Keratinocyte (primary cell): ENCODE measurements around the gene DHRSX. TPM values are rescaled to one million over a fixed set of nuclear protein-coding genes. Genes with fewer than 3 reads are reported as not detected.

ENCODE experiments used
- DNase-seq: peaks from one replicate; pipeline ENCODE4 v3.0.0-alpha.2; 2011; ENCODE audit warnings: low read depth, missing footprints, low spot score
- FAIRE-seq: peaks from 2 replicates; lab custom pipeline; 2011; peaks lifted over from hg19 to GRCh38; lab: Jason Lieb, UNC
- H2AFZ ChIP-seq: 2 replicates; pipeline ENCODE4 v1.6.0; 2012; ENCODE audit warnings: low read length, control low read depth, inconsistent platforms; ENCODE audit not compliant: control insufficient read depth
- H3K27ac ChIP-seq: 2 replicates; pipeline ENCODE4 v1.5.1; 2011; ENCODE audit warnings: low read length; ENCODE audit not compliant: control insufficient read depth, insufficient read depth
- H3K27me3 ChIP-seq: 3 replicates; pipeline ENCODE4 v1.6.0; 2011; ENCODE audit warnings: low read length; ENCODE audit not compliant: control insufficient read depth, insufficient read depth; ENCODE audit errors: extremely low read depth
- H3K36me3 ChIP-seq, 2 experiments: 2 replicates in 1 of 2; 3 replicates in 1 of 2; pipeline ENCODE4 v1.5.1; 2011; ENCODE audit warnings: low read length in 2 of 2, mild to moderate bottlenecking in 1 of 2; ENCODE audit not compliant: control insufficient read depth in 2 of 2, insufficient read depth in 2 of 2; ENCODE audit errors: extremely low read depth in 1 of 2
- H3K4me1 ChIP-seq: 3 replicates; pipeline ENCODE4 v1.5.1; 2011; ENCODE audit warnings: low read length; ENCODE audit not compliant: control insufficient read depth, insufficient read depth; ENCODE audit errors: extremely low read depth
- H3K4me2 ChIP-seq: 3 replicates; pipeline ENCODE4 v1.6.0; 2011; ENCODE audit warnings: low read depth, low read length; ENCODE audit not compliant: control insufficient read depth, insufficient read depth; ENCODE audit errors: extremely low read depth
- H3K4me3 ChIP-seq, 3 experiments: fragments of 200-600 bp in 1 of 3; sonication (generic) in 1 of 3; 2 replicates in 2 of 3; 3 replicates in 1 of 3; pipeline ENCODE4 v1.5.1; 2011 to 2016; ENCODE audit warnings: low read length in 3 of 3, mild to moderate bottlenecking in 3 of 3, control low read depth in 2 of 3, inconsistent platforms in 1 of 3, low read depth in 1 of 3, mixed read lengths in 1 of 3, mixed run types in 1 of 3, moderate library complexity in 1 of 3; ENCODE audit not compliant: control insufficient read depth in 2 of 3, insufficient read depth in 2 of 3; ENCODE audit errors: extremely low read depth in 1 of 3
- H3K79me2 ChIP-seq: 2 replicates; pipeline ENCODE4 v1.6.0; 2012; ENCODE audit warnings: low read length; ENCODE audit not compliant: control insufficient read depth, insufficient read depth
- H3K9ac ChIP-seq: 3 replicates; pipeline ENCODE4 v1.6.0; 2011; ENCODE audit warnings: low read length; ENCODE audit not compliant: control insufficient read depth, insufficient read depth; ENCODE audit errors: extremely low read depth
- H3K9me1 ChIP-seq: 3 replicates; pipeline ENCODE4 v1.6.0; 2011; ENCODE audit warnings: low read length; ENCODE audit not compliant: control insufficient read depth, insufficient read depth; ENCODE audit errors: extremely low read depth
- H3K9me3 ChIP-seq: 2 replicates; pipeline ENCODE4 v1.5.1; 2012; ENCODE audit warnings: low read depth, low read length; ENCODE audit not compliant: control insufficient read depth
- H4K20me1 ChIP-seq: 3 replicates; pipeline ENCODE4 v1.6.0; 2011; ENCODE audit warnings: low read length; ENCODE audit not compliant: control insufficient read depth, insufficient read depth; ENCODE audit errors: extremely low read depth
- EZH2 ChIP-seq: IDR thresholded peaks from one replicate; pipeline ENCODE4 v1.6.1; 2012; ENCODE audit warnings: inconsistent platforms, mild to moderate bottlenecking, low read length, moderate library complexity
- dilution Hi-C: fragments of 300-500 bp; cut with MboI; formaldehyde crosslinking; loops from one replicate; pipeline ENCODE4 v1.7.0; 2020; ENCODE audit warnings: low sequenced_read_pairs; ENCODE audit not compliant: extremely low pct_ligation_motif_present
- polyA plus RNA-seq, 5 experiments: library from polyadenylated mRNA; depleted of rRNA in 3 of 5; stranded (reverse) in 3 of 5; stranded (forward) in 1 of 5; unstranded in 1 of 5; fragments of >200 nt; gene quantifications; 1 replicate in 1 of 5; 2 replicates in 3 of 5; 3 replicates in 1 of 5; pipeline versions ENCODE4 v1.2.1 to v1.2.3, GENCODE V29; 2011 to 2012; ENCODE audit warnings: missing spikeins in 2 of 5, low read depth in 1 of 5, low replicate concordance in 1 of 5
- TF ChIP-seq, protein P1 (sequence below), 3 experiments: IDR thresholded peaks in 1 of 3; conservative IDR thresholded peaks in 1 of 3; optimal IDR thresholded peaks in 1 of 3; 2 replicates in 2 of 3; 3 replicates in 1 of 3; pipeline versions ENCODE3 to v1.5.1; 2011; ENCODE audit warnings: low read length in 3 of 3, mild to moderate bottlenecking in 3 of 3, moderate library complexity in 2 of 3, control low read depth in 1 of 3, inconsistent platforms in 1 of 3; ENCODE audit not compliant: insufficient read depth in 2 of 3; ENCODE audit errors: extremely low read depth in 1 of 3

Gene DHRSX
- polyA plus RNA-seq, 1 donor (not counting 4 experiments of a cell fraction or from before 2014, with no cell fraction given): 20.4 TPM

DNA sequence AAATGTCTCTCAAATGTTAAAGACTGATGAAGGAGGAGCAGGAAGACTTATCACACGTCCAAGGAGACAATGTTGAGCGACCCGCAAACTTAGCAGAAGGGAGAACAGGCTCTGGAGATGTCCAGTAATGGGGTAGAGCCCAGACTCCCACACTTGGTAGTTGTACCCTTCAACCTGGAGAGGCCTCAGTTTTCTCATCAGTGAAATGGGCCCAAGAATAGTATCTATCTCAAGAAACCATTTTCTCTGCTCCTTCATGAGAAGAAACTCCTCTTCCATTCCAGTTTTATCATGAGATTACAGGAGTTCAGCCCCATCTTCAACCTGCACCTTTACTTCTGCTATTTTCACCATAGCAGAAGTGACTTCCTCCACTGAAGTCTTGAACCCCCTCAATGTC, 169.9 kb downstream of the DHRSX start:
- dilution Hi-C loops: no loop called here
- DNase-seq (no peak), FAIRE-seq (no peak)
- no peaks in the 10 kb centered on the region for H3K36me3 ChIP-seq
- no peak overlapping the region for H2AFZ ChIP-seq
- H3K27me3 ChIP-seq: no peaks in the 10 kb centered on the region
- no peaks in the 10 kb centered on the region for H3K79me2 ChIP-seq
- H3K4me3 ChIP-seq: no peak overlapping the region
- H3K9ac ChIP-seq: no peak overlapping the region
- TF ChIP-seq EZH2: no peak
- TF ChIP-seq, protein P1, sequence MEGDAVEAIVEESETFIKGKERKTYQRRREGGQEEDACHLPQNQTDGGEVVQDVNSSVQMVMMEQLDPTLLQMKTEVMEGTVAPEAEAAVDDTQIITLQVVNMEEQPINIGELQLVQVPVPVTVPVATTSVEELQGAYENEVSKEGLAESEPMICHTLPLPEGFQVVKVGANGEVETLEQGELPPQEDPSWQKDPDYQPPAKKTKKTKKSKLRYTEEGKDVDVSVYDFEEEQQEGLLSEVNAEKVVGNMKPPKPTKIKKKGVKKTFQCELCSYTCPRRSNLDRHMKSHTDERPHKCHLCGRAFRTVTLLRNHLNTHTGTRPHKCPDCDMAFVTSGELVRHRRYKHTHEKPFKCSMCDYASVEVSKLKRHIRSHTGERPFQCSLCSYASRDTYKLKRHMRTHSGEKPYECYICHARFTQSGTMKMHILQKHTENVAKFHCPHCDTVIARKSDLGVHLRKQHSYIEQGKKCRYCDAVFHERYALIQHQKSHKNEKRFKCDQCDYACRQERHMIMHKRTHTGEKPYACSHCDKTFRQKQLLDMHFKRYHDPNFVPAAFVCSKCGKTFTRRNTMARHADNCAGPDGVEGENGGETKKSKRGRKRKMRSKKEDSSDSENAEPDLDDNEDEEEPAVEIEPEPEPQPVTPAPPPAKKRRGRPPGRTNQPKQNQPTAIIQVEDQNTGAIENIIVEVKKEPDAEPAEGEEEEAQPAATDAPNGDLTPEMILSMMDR (optimal IDR thresholded peaks at IDR 0.05 in 1 of 3, IDR thresholded peaks at IDR 0.05 in 1 of 3, conservative IDR thresholded peaks at IDR 0.05 in 1 of 3; ENCODE audit: extremely low read depth in 1 of 3, insufficient read depth in 2 of 3, low read length in 3 of 3): no peak
- no peaks in the 10 kb centered on the region for H3K9me1 ChIP-seq
- H4K20me1 ChIP-seq: no peaks in the 10 kb centered on the region
- no peaks in the 10 kb centered on the region for H3K9me3 ChIP-seq
- H3K4me1 ChIP-seq: no peaks in the 10 kb centered on the region
- no peak overlapping the region for H3K4me2 ChIP-seq
- H3K27ac ChIP-seq: no peak overlapping the region

DNA sequence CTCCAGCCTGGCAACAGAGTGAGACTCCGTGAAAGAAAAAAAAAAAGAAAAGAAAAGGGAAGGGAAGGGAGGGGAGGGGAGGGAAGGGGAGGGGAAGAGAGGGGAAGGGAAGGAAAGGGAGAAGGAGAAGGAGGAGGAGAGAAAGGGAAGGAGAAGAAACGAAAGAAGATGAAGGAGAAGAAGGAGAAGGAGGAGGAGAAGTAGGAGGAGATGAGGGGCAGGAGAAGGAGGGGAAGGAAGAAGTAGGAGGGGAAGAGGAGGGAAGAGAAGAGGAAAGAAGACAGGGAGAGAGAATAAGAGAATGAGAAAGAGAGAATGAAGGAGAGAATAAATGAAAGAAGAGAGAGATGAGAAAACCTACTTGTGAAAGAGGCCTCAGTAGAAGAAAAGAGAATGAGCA, 170.3 kb downstream of the DHRSX start:
- Histone ChIP-seq H2AFZ (no peak overlapping the region), H3K9me3 (no peaks in the 10 kb centered on the region), H3K27ac (no peak overlapping the region), H4K20me1 (no peaks in the 10 kb centered on the region), H3K27me3 (no peaks in the 10 kb centered on the region), H3K4me2 (no peak overlapping the region), H3K36me3 (no peaks in the 10 kb centered on the region), H3K9ac (no peak overlapping the region), H3K4me3 (no peak overlapping the region), H3K79me2 (no peaks in the 10 kb centered on the region), H3K4me1 (no peaks in the 10 kb centered on the region), H3K9me1 (no peaks in the 10 kb centered on the region)
- dilution Hi-C loops: no loop called here
- DNase-seq (no peak), FAIRE-seq (no peak)
- no peak for TF ChIP-seq EZH2
- TF ChIP-seq, protein P1 (optimal IDR thresholded peaks at IDR 0.05 in 1 of 3, IDR thresholded peaks at IDR 0.05 in 1 of 3, conservative IDR thresholded peaks at IDR 0.05 in 1 of 3; ENCODE audit: extremely low read depth in 1 of 3, insufficient read depth in 2 of 3, low read length in 3 of 3): no peak
